Upper lobe of left lung (tissue), 4 donors: ENCODE measurements around the gene PTGIS.

ENCODE experiments used
- EP300 ChIP-seq, 4 donors: sonication (generic); formaldehyde crosslinking; IDR thresholded peaks; one replicate each; pipeline ENCODE4 v1.5.1; 2017; ENCODE audit warnings: antibody characterized with exemption in 4 of 4, control low read depth in 2 of 4
- POLR2A ChIP-seq, 4 donors: fragments of 450-650 bp; IDR thresholded peaks; one replicate each; pipeline ENCODE4 v1.5.1; 2016 to 2017; ENCODE audit warnings: antibody characterized with exemption in 4 of 4, mild to moderate bottlenecking in 2 of 4
- POLR2AphosphoS5 ChIP-seq, 2 donors: sonication (generic); formaldehyde crosslinking; IDR thresholded peaks; one replicate each; pipeline ENCODE4 v1.5.1; 2017; ENCODE audit warnings: antibody characterized with exemption in 2 of 2
- TF ChIP-seq, protein P1 (sequence below), 6 experiments: fragments of 450-650 bp in 4 of 6; fragments of 200-600 bp in 2 of 6; sonication (generic) in 2 of 6; IDR thresholded peaks; one replicate each; pipeline ENCODE4 v1.5.1; 2016 to 2019; ENCODE audit warnings: antibody characterized with exemption in 6 of 6

DNA sequence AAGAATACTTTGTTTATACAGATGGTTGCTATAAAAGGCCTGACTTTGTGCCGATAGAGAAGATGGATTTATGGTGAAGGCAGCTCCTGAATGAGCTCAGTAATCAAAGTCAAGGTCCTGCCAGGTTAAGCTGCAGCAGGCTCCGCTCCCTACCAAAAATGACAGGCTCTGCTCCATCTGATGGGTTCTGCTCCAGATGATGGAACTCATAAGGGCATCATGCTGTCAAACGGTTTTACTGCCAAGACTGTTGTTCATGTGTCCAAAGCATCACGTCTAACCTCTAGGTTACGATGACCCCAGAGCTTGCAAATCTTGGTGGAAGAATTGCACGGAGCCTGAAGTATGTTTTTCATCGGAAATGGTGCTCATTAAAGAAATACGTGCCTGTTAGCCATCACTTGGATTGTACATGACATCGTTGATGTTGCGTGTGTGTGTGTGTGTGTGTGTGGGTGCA, 19.2 kb upstream of the PTGIS start:
- TF ChIP-seq, protein P1, sequence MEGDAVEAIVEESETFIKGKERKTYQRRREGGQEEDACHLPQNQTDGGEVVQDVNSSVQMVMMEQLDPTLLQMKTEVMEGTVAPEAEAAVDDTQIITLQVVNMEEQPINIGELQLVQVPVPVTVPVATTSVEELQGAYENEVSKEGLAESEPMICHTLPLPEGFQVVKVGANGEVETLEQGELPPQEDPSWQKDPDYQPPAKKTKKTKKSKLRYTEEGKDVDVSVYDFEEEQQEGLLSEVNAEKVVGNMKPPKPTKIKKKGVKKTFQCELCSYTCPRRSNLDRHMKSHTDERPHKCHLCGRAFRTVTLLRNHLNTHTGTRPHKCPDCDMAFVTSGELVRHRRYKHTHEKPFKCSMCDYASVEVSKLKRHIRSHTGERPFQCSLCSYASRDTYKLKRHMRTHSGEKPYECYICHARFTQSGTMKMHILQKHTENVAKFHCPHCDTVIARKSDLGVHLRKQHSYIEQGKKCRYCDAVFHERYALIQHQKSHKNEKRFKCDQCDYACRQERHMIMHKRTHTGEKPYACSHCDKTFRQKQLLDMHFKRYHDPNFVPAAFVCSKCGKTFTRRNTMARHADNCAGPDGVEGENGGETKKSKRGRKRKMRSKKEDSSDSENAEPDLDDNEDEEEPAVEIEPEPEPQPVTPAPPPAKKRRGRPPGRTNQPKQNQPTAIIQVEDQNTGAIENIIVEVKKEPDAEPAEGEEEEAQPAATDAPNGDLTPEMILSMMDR (IDR thresholded peaks at IDR 0.05), result no peak
- no peak for TF ChIP-seq POLR2AphosphoS5 (IDR thresholded peaks at IDR 0.05)
- TF ChIP-seq POLR2A (IDR thresholded peaks at IDR 0.05), result no peak
- no peak for TF ChIP-seq EP300 (IDR thresholded peaks at IDR 0.05)
